Measurements from ENCODE around the gene PTPN9. TPM values are rescaled to one million over a fixed set of nuclear protein-coding genes. Genes with fewer than 3 reads are reported as not detected.

Gene PTPN9
- total and polyA plus RNA-seq, 2 of the 13 experiments (the other 11 are each of a cell fraction or from before 2014, with no cell fraction given) = 16.6 to 19.9 TPM

GRCh38 chr15:75453703-75454470, 125.2 kb downstream of the PTPN9 start (continued):
- TF ChIP-seq KLF12 (CRISPR knock-in tag; IDR thresholded peaks at IDR 0.05; ENCODE audit: borderline replicate concordance) = 0 out of 2 replicates have a peak, but pooled peaks have one; percentile 60
- no peak for TF ChIP-seq EZH2 (conservative IDR thresholded peaks at IDR 0.05; ENCODE audit: low read depth, low read length)
- TF ChIP-seq KAT8 (CRISPR knock-in tag; IDR thresholded peaks at IDR 0.05) = peak; percentile 70; the same call in 1 of the 2 replicates
- TF ChIP-seq FUBP1 (CRISPR knock-in tag; IDR thresholded peaks at IDR 0.05; ENCODE audit: borderline replicate concordance) = no peak
- TF ChIP-seq RFXAP (CRISPR knock-in tag; IDR thresholded peaks at IDR 0.05; ENCODE audit: borderline replicate concordance) = peak; percentile 67; the same call in 1 of the 2 replicates
- peak; percentile 35; the same call in 1 of the 2 replicates for TF ChIP-seq TFAP4 (IDR thresholded peaks at IDR 0.05; ENCODE audit: borderline replicate concordance, low read depth)
- 0 out of 2 replicates have a peak, but pooled peaks have one; percentile 11 for TF ChIP-seq KDM6A (CRISPR knock-in tag; IDR thresholded peaks at IDR 0.05; ENCODE audit: low read depth)
- peak; percentile 57; the same call in 1 of the 2 replicates for TF ChIP-seq THAP9 (CRISPR knock-in tag; IDR thresholded peaks at IDR 0.05; ENCODE audit: borderline replicate concordance)
- TF ChIP-seq THYN1 (CRISPR knock-in tag; IDR thresholded peaks at IDR 0.05; ENCODE audit: borderline replicate concordance, low read depth) = no peak
- no peak for TF ChIP-seq CENPX (CRISPR knock-in tag; IDR thresholded peaks at IDR 0.05)
- no peak for TF ChIP-seq ZBTB10 (CRISPR knock-in tag; IDR thresholded peaks at IDR 0.05; ENCODE audit: borderline replicate concordance)
- 0 out of 2 replicates have a peak, but pooled peaks have one; percentile 40 for TF ChIP-seq BATF2 (CRISPR knock-in tag; IDR thresholded peaks at IDR 0.05)
- no peak for TF ChIP-seq ZNF652 (CRISPR knock-in tag; IDR thresholded peaks at IDR 0.05; ENCODE audit: borderline replicate concordance, low read depth)
- no peak for TF ChIP-seq RCOR2 (CRISPR knock-in tag; IDR thresholded peaks at IDR 0.05)
- no peak; the same call in 1 of the 2 replicates for TF ChIP-seq TRIM24 (CRISPR knock-in tag; IDR thresholded peaks at IDR 0.05)
- TF ChIP-seq RBAK (CRISPR knock-in tag; IDR thresholded peaks at IDR 0.05) = no peak
- no peak for TF ChIP-seq SIX4 (CRISPR knock-in tag; IDR thresholded peaks at IDR 0.05)

Measured in HepG2 (cell line).